SU-DHL-6 (cell line): ENCODE measurements around the gene WDR62.

Source experiments
- H2AFZ ChIP-seq: fragments of 200-600 bp; sonication (generic); 2 replicates; pipeline ENCODE4 v1.6.1; 2014; ENCODE audit warnings: low read depth, mild to moderate bottlenecking, moderate library complexity, mixed read lengths, antibody characterized with exemption, low read length; ENCODE audit not compliant: severe bottlenecking
- H3F3A ChIP-seq: fragments of 200-600 bp; shearing (Covaris generic); 2 replicates; pipeline ENCODE4 v1.6.0; 2016; ENCODE audit warnings: antibody characterized with exemption, mild to moderate bottlenecking; ENCODE audit not compliant: insufficient read depth
- H3K27ac ChIP-seq: fragments of 200-600 bp; sonication (generic); 2 replicates; pipeline ENCODE4 v1.5.1; 2016; ENCODE audit warnings: low read depth, mild to moderate bottlenecking, low read length, moderate library complexity, mixed read lengths
- H3K27me3 ChIP-seq: fragments of 200-600 bp; sonication (generic), shearing (Covaris generic); 2 replicates; pipeline ENCODE4 v1.6.0; 2014; ENCODE audit warnings: mild to moderate bottlenecking, low read length
- H3K36me3 ChIP-seq: fragments of 200-600 bp; sonication (generic); 2 replicates; pipeline ENCODE4 v1.6.1; 2014; ENCODE audit warnings: mild to moderate bottlenecking, low read length, mixed read lengths
- H3K4me2 ChIP-seq: fragments of 300-600, 200-600 bp; shearing (Covaris generic), sonication (generic); 2 replicates; pipeline ENCODE4 v1.6.0; 2014; ENCODE audit warnings: low read length, low read depth, mild to moderate bottlenecking; ENCODE audit not compliant: poor library complexity, severe bottlenecking
- H3K4me3 ChIP-seq: fragments of 200-600 bp; sonication (generic); 2 replicates; pipeline ENCODE4 v1.5.1; 2014; ENCODE audit warnings: antibody characterized with exemption, low read length, mild to moderate bottlenecking, mixed read lengths; ENCODE audit not compliant: insufficient read depth, poor library complexity, severe bottlenecking
- H3K79me2 ChIP-seq: fragments of 200-600 bp; sonication (generic); 2 replicates; pipeline ENCODE4 v1.6.1; 2014; ENCODE audit warnings: mild to moderate bottlenecking, low read length, moderate library complexity; ENCODE audit not compliant: insufficient read depth
- H3K9ac ChIP-seq: fragments of 200-600 bp; sonication (generic); 2 replicates; pipeline ENCODE4 v1.7.0; 2014; ENCODE audit warnings: mild to moderate bottlenecking, low read length
- H3K9me2 ChIP-seq: fragments of 200-600 bp; sonication (generic); replicated peaks from 2 replicates; pipeline ENCODE4 v1.6.1; 2014; ENCODE audit warnings: low read length; ENCODE audit not compliant: insufficient read depth
- H3K9me3 ChIP-seq: fragments of 200-600 bp; sonication (generic); 2 replicates; pipeline ENCODE4 v1.6.1; 2014; ENCODE audit warnings: low read length, mixed read lengths; ENCODE audit not compliant: insufficient read depth
- H4K20me1 ChIP-seq: fragments of 200-600 bp; sonication (generic); 2 replicates; pipeline ENCODE4 v1.6.1; 2014; ENCODE audit warnings: low read depth, mild to moderate bottlenecking, antibody characterized with exemption, low read length, moderate library complexity, mixed read lengths
- EZH2phosphoT487 ChIP-seq: fragments of 200-600 bp; sonication (generic), shearing (Covaris generic); conservative IDR thresholded peaks from 2 replicates; pipeline ENCODE4 v1.6.1; 2018; ENCODE audit warnings: mild to moderate bottlenecking, antibody characterized with exemption, low read length, moderate library complexity, mixed read lengths
- TF ChIP-seq, protein P1 (sequence below): fragments of 200-600 bp; sonication (generic); IDR thresholded peaks from one replicate; pipeline ENCODE4 v1.5.1; 2017; ENCODE audit warnings: antibody characterized with exemption, mild to moderate bottlenecking, low read length, moderate library complexity; ENCODE audit not compliant: insufficient read depth, poor library complexity, severe bottlenecking

Gene WDR62

DNA sequence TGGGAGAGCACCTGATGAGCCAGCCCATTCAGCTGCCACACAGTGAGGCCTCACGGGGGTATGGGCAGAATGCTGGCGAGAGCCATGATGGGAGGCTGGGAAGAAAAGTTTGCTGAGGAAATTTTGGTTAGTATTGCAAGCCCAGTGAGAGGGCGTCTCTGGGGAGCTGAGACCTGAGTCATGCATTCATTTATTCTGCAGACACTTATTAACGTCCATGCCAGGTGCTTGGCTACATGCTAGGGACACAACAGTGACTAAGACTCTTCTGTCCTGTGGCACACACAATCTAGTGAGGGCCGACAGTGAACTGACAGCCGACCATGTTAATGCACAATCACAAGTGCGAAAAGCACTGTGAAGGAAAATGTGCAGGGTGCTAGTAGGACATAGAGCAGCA is 27.2 kb downstream of the WDR62 start:
- H3K4me3 ChIP-seq: no peak overlapping the region
- H3K36me3 ChIP-seq: peaks cover 21% of the 10 kb centered on the region; the same call in 1 of the 2 replicates
- H3K9me3 ChIP-seq: no peaks in the 10 kb centered on the region
- no peak overlapping the region for H3K9ac ChIP-seq
- H3K79me2 ChIP-seq: no peaks in the 10 kb centered on the region
- H3K9me2 ChIP-seq: no peaks in the 10 kb centered on the region
- no peak overlapping the region for H2AFZ ChIP-seq
- TF ChIP-seq, protein P1, sequence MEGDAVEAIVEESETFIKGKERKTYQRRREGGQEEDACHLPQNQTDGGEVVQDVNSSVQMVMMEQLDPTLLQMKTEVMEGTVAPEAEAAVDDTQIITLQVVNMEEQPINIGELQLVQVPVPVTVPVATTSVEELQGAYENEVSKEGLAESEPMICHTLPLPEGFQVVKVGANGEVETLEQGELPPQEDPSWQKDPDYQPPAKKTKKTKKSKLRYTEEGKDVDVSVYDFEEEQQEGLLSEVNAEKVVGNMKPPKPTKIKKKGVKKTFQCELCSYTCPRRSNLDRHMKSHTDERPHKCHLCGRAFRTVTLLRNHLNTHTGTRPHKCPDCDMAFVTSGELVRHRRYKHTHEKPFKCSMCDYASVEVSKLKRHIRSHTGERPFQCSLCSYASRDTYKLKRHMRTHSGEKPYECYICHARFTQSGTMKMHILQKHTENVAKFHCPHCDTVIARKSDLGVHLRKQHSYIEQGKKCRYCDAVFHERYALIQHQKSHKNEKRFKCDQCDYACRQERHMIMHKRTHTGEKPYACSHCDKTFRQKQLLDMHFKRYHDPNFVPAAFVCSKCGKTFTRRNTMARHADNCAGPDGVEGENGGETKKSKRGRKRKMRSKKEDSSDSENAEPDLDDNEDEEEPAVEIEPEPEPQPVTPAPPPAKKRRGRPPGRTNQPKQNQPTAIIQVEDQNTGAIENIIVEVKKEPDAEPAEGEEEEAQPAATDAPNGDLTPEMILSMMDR: no peak
- TF ChIP-seq EZH2phosphoT487: no peak
- no peak overlapping the region for H3K27ac ChIP-seq
- H3K27me3 ChIP-seq: no peaks in the 10 kb centered on the region
- H4K20me1 ChIP-seq: no peaks in the 10 kb centered on the region
- H3F3A ChIP-seq: no peaks in the 10 kb centered on the region
- H3K4me2 ChIP-seq: no peak overlapping the region

DNA sequence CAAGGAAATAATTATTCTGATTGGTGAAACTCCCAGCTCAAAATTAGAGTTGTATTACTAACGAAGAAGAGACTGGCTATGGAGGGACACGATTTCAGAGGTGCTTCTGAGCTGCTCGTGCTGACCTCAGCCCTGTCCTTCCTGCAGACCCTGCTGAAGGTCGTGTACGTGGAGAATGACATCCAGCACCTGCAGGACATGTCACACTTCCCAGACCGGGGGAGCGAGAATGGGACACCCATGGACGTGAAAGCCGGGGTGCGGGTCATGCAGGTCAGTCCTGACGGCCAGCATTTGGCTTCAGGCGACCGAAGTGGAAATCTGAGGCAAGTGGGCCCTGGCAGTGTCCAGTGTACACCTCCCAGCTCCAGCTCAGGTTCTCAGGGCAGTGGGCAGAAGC is 28.2 kb downstream of the WDR62 start:
- H3K9me3 ChIP-seq: no peaks in the 10 kb centered on the region
- no peak overlapping the region for H2AFZ ChIP-seq
- no peaks in the 10 kb centered on the region for H3F3A ChIP-seq
- H3K27ac ChIP-seq: no peak overlapping the region
- peaks cover 21% of the 10 kb centered on the region; the same call in 1 of the 2 replicates for H3K36me3 ChIP-seq
- TF ChIP-seq, protein P1: no peak
- no peak for TF ChIP-seq EZH2phosphoT487
- no peaks in the 10 kb centered on the region for H3K9me2 ChIP-seq
- no peak overlapping the region for H3K4me2 ChIP-seq
- no peaks in the 10 kb centered on the region for H3K27me3 ChIP-seq
- no peaks in the 10 kb centered on the region for H4K20me1 ChIP-seq
- no peak overlapping the region for H3K4me3 ChIP-seq
- no peak overlapping the region for H3K9ac ChIP-seq
- H3K79me2 ChIP-seq: no peaks in the 10 kb centered on the region

DNA sequence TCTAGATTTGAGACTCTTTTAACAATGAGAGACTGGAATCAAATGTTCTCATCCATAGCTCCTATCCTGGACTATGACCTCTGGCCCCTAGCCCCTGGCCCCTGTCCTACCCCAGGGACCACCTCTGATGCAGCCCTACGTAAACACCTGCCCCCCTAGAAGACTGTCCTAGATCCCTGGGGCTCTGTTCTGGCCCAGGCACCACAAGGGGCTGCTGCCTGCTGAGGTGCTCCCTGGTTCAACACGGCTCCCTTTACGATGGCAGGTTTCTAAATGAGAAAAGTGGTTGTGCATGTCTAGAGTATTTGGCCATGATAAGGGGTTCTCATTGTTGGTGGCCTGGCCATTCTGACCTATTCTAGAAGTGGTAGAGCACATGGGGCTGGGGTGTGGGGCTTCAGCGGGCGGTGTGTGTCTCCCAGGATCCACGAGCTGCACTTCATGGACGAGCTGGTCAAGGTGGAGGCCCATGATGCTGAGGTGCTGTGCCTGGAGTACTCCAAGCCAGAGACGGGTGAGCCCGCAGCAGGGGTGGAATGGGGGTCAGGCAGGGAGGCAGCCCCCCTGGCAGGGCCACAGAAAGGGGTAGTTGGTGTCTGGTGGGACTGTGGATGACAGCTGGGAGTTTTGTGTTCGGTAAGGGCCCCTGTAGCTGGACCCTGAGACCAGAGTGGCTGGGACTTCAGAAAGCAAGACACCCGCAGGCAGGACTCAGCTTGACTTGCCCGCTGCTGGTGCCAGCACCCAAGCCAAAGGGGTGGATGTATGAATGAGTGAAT is 29.7 kb downstream of the WDR62 start:
- Histone ChIP-seq H3K36me3 (peaks cover 21% of the 10 kb centered on the region; the same call in 1 of the 2 replicates), H3K27ac (no peak overlapping the region), H4K20me1 (no peaks in the 10 kb centered on the region), H3K9me2 (no peaks in the 10 kb centered on the region), H3K4me2 (no peak overlapping the region), H3K27me3 (no peaks in the 10 kb centered on the region), H3F3A (no peaks in the 10 kb centered on the region), H2AFZ (no peak overlapping the region), H3K79me2 (no peaks in the 10 kb centered on the region), H3K9ac (no peak overlapping the region), H3K4me3 (no peak overlapping the region), H3K9me3 (no peaks in the 10 kb centered on the region)
- no peak for TF ChIP-seq EZH2phosphoT487
- TF ChIP-seq, protein P1: no peak
